Tibial nerve (tissue), 3 donors: Measurements from ENCODE around the gene RIF1.

Experiments used
- POLR2A ChIP-seq, 2 donors: fragments of 450-650 bp; IDR thresholded peaks; one replicate each; pipeline ENCODE4 v1.6.1; 2017; ENCODE audit warnings: antibody characterized with exemption in 2 of 2, mild to moderate bottlenecking in 2 of 2, moderate library complexity in 2 of 2
- TF ChIP-seq, protein P1 (sequence below), 5 experiments: fragments of 200-600 bp in 3 of 5; fragments of 450-650 bp in 2 of 5; sonication (generic) in 3 of 5; IDR thresholded peaks; one replicate each; pipeline ENCODE4 v1.5.1; 2016 to 2019; ENCODE audit warnings: antibody characterized with exemption in 5 of 5, mild to moderate bottlenecking in 3 of 5, moderate library complexity in 2 of 5

GRCh38 chr2:151525821-151526373, 116.2 kb downstream of the RIF1 start:
- no peak for TF ChIP-seq POLR2A (IDR thresholded peaks at IDR 0.05)
- TF ChIP-seq, protein P1, sequence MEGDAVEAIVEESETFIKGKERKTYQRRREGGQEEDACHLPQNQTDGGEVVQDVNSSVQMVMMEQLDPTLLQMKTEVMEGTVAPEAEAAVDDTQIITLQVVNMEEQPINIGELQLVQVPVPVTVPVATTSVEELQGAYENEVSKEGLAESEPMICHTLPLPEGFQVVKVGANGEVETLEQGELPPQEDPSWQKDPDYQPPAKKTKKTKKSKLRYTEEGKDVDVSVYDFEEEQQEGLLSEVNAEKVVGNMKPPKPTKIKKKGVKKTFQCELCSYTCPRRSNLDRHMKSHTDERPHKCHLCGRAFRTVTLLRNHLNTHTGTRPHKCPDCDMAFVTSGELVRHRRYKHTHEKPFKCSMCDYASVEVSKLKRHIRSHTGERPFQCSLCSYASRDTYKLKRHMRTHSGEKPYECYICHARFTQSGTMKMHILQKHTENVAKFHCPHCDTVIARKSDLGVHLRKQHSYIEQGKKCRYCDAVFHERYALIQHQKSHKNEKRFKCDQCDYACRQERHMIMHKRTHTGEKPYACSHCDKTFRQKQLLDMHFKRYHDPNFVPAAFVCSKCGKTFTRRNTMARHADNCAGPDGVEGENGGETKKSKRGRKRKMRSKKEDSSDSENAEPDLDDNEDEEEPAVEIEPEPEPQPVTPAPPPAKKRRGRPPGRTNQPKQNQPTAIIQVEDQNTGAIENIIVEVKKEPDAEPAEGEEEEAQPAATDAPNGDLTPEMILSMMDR (IDR thresholded peaks at IDR 0.05) = no peak
